CD14-positive monocyte (primary cell): ENCODE data around the gene TMEM238L. TPM values are rescaled to one million over a fixed set of nuclear protein-coding genes. Genes with fewer than 3 reads are reported as not detected.

Experiments
- DNase-seq, 3 donors: peaks; one replicate each; pipeline ENCODE4 v3.0.0-alpha.2; 2011 to 2022
- H2AFZ ChIP-seq: 2 replicates; pipeline ENCODE4 v1.6.0; 2012; ENCODE audit warnings: mild to moderate bottlenecking, low read depth, low read length, inconsistent platforms; ENCODE audit not compliant: insufficient read depth, poor library complexity, severe bottlenecking
- H3K27ac ChIP-seq, 2 donors: 1 replicate in 1 of 2; 2 replicates in 1 of 2; pipeline ENCODE4 v1.5.1; 2012 to 2013; ENCODE audit warnings: low read length in 2 of 2, control low read depth in 1 of 2, inconsistent platforms in 1 of 2, low read depth in 1 of 2, mild to moderate bottlenecking in 1 of 2
- H3K27me3 ChIP-seq, 2 donors: one replicate each; pipeline versions ENCODE4 v1.6.0 to v1.6.1; 2011 to 2013; ENCODE audit warnings: low read length in 2 of 2; ENCODE audit not compliant: control insufficient read depth in 2 of 2, insufficient read depth in 2 of 2
- H3K36me3 ChIP-seq, 2 donors: replicated peaks in 1 of 2; 1 replicate in 1 of 2; 2 replicates in 1 of 2; pipeline versions ENCODE4 v1.5.1 to v1.6.1; 2012 to 2013; ENCODE audit warnings: low read length in 2 of 2, control low read depth in 1 of 2, inconsistent platforms in 1 of 2, mild to moderate bottlenecking in 1 of 2; ENCODE audit not compliant: insufficient read depth in 2 of 2, control insufficient read depth in 1 of 2
- H3K4me1 ChIP-seq, 2 donors: 1 replicate in 1 of 2; 2 replicates in 1 of 2; pipeline versions ENCODE4 v1.5.1 to v1.6.1; 2012 to 2013; ENCODE audit warnings: low read length in 2 of 2, control low read depth in 1 of 2, inconsistent platforms in 1 of 2, mild to moderate bottlenecking in 1 of 2, moderate library complexity in 1 of 2; ENCODE audit not compliant: insufficient read depth in 2 of 2, control insufficient read depth in 1 of 2
- H3K4me2 ChIP-seq: replicated peaks from 2 replicates; pipeline ENCODE3; 2012; ENCODE audit warnings: low read length, moderate library complexity, mild to moderate bottlenecking; ENCODE audit not compliant: poor library complexity, severe bottlenecking; ENCODE audit errors: extremely low read depth
- H3K4me3 ChIP-seq, 3 experiments: fragments of 200-600 bp in 1 of 3; sonication (generic) in 1 of 3; replicated peaks in 1 of 3; 1 replicate in 2 of 3; 2 replicates in 1 of 3; pipeline ENCODE4 v1.5.1; 2011 to 2013; ENCODE audit warnings: low read length in 3 of 3, mild to moderate bottlenecking in 3 of 3, control low read depth in 2 of 3, low read depth in 2 of 3, inconsistent platforms in 1 of 3, moderate library complexity in 1 of 3
- H3K79me2 ChIP-seq: 2 replicates; pipeline ENCODE4 v1.6.0; 2012; ENCODE audit warnings: mild to moderate bottlenecking, control low read depth, inconsistent platforms, low read length, moderate library complexity; ENCODE audit not compliant: insufficient read depth
- H3K9ac ChIP-seq: 2 replicates; pipeline ENCODE4 v1.6.0; 2017; ENCODE audit warnings: low read length, mild to moderate bottlenecking; ENCODE audit not compliant: insufficient read depth, poor library complexity, severe bottlenecking
- H3K9me3 ChIP-seq, 2 donors: replicated peaks in 1 of 2; 1 replicate in 1 of 2; 2 replicates in 1 of 2; pipeline versions ENCODE4 v1.5.1 to v1.6.1; 2012 to 2013; ENCODE audit warnings: low read length in 2 of 2, control low read depth in 1 of 2; ENCODE audit not compliant: control insufficient read depth in 1 of 2, insufficient read depth in 1 of 2
- H4K20me1 ChIP-seq: 2 replicates; pipeline ENCODE4 v1.6.0; 2012; ENCODE audit warnings: mild to moderate bottlenecking, low read length, control low read depth, moderate library complexity; ENCODE audit not compliant: insufficient read depth
- H3K27ac Mint-ChIP-seq, 7 donors: one replicate each; pipeline ENCODE4 v1.8.0; 2020; ENCODE audit warnings: mild to moderate bottlenecking in 7 of 7, mixed read lengths in 7 of 7, moderate library complexity in 6 of 7, inconsistent platforms in 2 of 7
- H3K27me3 Mint-ChIP-seq, 3 donors: one replicate each; pipeline ENCODE4 v1.8.0; 2021 to 2022; ENCODE audit warnings: low read depth in 3 of 3, mild to moderate bottlenecking in 3 of 3, mixed read lengths in 3 of 3, moderate library complexity in 3 of 3, inconsistent platforms in 1 of 3
- H3K36me3 Mint-ChIP-seq, 2 donors: one replicate each; pipeline ENCODE4 v1.8.0; 2020; ENCODE audit warnings: mixed read lengths in 2 of 2, inconsistent platforms in 1 of 2, mild to moderate bottlenecking in 1 of 2
- H3K4me1 Mint-ChIP-seq: one replicate; pipeline ENCODE4 v1.8.0; 2020; ENCODE audit warnings: mild to moderate bottlenecking, mixed read lengths
- H3K4me3 Mint-ChIP-seq, 2 donors: one replicate each; pipeline ENCODE4 v1.8.0; 2020; ENCODE audit warnings: mild to moderate bottlenecking in 2 of 2, mixed read lengths in 2 of 2, moderate library complexity in 1 of 2
- H3K9me3 Mint-ChIP-seq, 7 donors: one replicate each; pipeline ENCODE4 v1.8.0; 2020 to 2022; ENCODE audit warnings: mixed read lengths in 7 of 7, mild to moderate bottlenecking in 6 of 7, moderate library complexity in 6 of 7, inconsistent platforms in 2 of 7
- WGBS: methylation state at CpG from one replicate; pipeline ENCODE4 v1.1.5; 2013; ENCODE audit warnings: missing lambda C conversion rate; ENCODE audit not compliant: insufficient coverage; 5-methylcytosine and 5-hydroxymethylcytosine counted together
- intact Hi-C, 2 donors: fragments of 100-400 bp; cut with micrococcal nuclease; formaldehyde crosslinking; loops; one replicate each; pipeline versions ENCODE4 v1.15.0 to v1.15.1; 2023
- polyA plus RNA-seq, 3 donors: library from polyadenylated mRNA; depleted of rRNA in 1 of 3; unstranded in 2 of 3; stranded (reverse) in 1 of 3; fragments of 300-500 nt in 2 of 3; fragments of >200 nt in 1 of 3; fragmentation: Illumina TruSeq in 2 of 3; gene quantifications; 1 replicate in 2 of 3; 2 replicates in 1 of 3; pipeline ENCODE4 v1.2.3, GENCODE V29; 2012 to 2021
- TF ChIP-seq, protein P1 (sequence below): fragments of 200-600 bp; IDR thresholded peaks from one replicate; pipeline ENCODE4 v1.8.0; 2022; ENCODE audit warnings: antibody characterized with exemption, mild to moderate bottlenecking

Gene TMEM238L
- polyA plus RNA-seq, 3 donors: not detected

DNA sequence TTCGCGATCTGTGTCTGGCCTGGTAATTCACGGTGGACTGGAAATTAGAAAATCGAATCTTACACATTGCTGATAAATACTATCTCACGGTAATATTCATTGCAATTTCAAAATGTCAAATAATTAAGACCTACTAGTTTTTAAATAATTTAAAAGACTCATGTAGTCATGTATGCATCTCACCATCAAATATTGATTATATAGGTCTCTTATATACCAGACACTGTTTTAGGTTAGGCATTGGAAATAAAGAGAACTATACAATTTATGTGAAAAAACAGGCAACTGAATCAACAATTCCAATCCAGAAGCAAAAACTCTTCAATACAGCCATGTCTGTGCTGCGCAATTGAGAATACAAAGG, 41.5 kb upstream of the TMEM238L start:
- Mint-ChIP-seq H3K4me3 (peak overlapping the region; percentile 85 to 91), H3K4me1 (peaks cover 8% of the 10 kb centered on the region), H3K27me3 (peaks cover 5 to 8% (median 5%) of the 10 kb centered on the region in 3 donors), H3K27ac (no peak overlapping the region), H3K9me3 (peaks cover 0 to 2% (median 0%) of the 10 kb centered on the region in 7 donors), H3K36me3 (no peaks in the 10 kb centered on the region)
- no CpG with 5 or more reads among the region's 6 CpGs for WGBS
- H4K20me1 ChIP-seq: no peaks in the 10 kb centered on the region
- no peaks in the 10 kb centered on the region for H3K36me3 ChIP-seq
- no peak overlapping the region for H3K27ac ChIP-seq
- no peak overlapping the region for H3K9ac ChIP-seq
- DNase-seq: no peak
- peaks cover 6 to 7% of the 10 kb centered on the region in 2 donors for H3K4me1 ChIP-seq
- H3K4me2 ChIP-seq: peak overlapping the region; percentile 82
- H3K9me3 ChIP-seq: no peaks in the 10 kb centered on the region
- intact Hi-C loops: loop anchor here (2.0 to 10.0 kb wide), 4 partner anchors 73 to 201 kb away; partner anchors contain the start of gene TMEM220 (in 1 of the 2)
- H3K27me3 ChIP-seq: no peaks in the 10 kb centered on the region
- TF ChIP-seq, protein P1, sequence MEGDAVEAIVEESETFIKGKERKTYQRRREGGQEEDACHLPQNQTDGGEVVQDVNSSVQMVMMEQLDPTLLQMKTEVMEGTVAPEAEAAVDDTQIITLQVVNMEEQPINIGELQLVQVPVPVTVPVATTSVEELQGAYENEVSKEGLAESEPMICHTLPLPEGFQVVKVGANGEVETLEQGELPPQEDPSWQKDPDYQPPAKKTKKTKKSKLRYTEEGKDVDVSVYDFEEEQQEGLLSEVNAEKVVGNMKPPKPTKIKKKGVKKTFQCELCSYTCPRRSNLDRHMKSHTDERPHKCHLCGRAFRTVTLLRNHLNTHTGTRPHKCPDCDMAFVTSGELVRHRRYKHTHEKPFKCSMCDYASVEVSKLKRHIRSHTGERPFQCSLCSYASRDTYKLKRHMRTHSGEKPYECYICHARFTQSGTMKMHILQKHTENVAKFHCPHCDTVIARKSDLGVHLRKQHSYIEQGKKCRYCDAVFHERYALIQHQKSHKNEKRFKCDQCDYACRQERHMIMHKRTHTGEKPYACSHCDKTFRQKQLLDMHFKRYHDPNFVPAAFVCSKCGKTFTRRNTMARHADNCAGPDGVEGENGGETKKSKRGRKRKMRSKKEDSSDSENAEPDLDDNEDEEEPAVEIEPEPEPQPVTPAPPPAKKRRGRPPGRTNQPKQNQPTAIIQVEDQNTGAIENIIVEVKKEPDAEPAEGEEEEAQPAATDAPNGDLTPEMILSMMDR: peak; percentile 49
- H3K79me2 ChIP-seq: no peaks in the 10 kb centered on the region
- peak overlapping the region; percentile 86 for H2AFZ ChIP-seq
- peak overlapping the region in 2 of 3 experiments; percentile 34 to 73 for H3K4me3 ChIP-seq

DNA sequence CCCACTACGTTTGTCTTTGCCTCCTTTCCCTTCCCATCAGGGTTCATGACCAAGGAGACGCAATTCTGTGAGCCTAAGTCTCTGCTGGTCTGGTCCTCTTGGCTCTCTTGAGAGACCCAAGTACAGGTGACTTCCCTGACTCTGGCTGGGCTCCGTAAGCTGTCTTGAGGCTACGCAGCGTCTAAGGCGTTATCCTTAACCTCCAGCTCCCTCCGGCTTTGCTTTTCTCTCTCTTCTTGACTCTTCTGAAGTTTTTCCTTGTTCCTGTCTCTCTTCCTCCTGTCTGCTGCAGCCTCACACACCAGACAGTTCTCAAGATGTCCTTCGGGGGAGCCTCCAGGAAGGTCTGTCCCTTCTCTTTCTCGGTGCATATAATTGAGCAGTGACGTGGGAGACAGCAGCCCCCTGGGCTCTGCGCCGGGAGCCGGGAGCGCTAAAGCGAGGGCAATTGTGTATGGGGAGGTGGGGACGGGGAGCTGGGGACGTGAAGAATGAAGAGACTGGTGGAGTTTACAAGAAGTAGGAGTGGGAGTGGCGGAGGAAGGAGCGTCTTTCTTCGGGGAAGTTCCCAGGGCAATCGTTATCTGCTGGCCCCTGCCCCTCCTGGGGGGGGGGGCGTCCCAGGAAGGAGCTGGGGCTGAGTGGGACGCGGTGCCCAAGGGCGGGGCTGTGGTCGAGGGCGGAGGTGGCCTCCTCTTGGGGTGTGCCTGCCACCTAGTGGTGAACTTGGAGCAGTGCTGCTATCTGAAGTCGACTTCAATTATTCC, 40.9 kb upstream of the TMEM238L start:
- H2AFZ ChIP-seq: peak overlapping the region; percentile 86
- WGBS: 7% methylated on average over 23 of the region's 28 CpGs
- no peaks in the 10 kb centered on the region for H3K9me3 ChIP-seq
- no peaks in the 10 kb centered on the region for H3K27me3 ChIP-seq
- peak overlapping the region; percentile 82 for H3K4me2 ChIP-seq
- DNase-seq: peak; percentile 37 to 64 (median 60)
- Mint-ChIP-seq H3K9me3 (no peaks in the 10 kb centered on the region), H3K4me3 (peak overlapping the region; percentile 85 to 91), H3K4me1 (peaks cover 8% of the 10 kb centered on the region), H3K36me3 (no peaks in the 10 kb centered on the region), H3K27ac (peak overlapping the region in 2 of 7 donors; percentile 36 to 73), H3K27me3 (peaks cover 5 to 8% (median 7%) of the 10 kb centered on the region in 3 donors)
- H3K4me3 ChIP-seq: peak overlapping the region; percentile 26 to 73 (median 34)
- peaks cover 6 to 7% of the 10 kb centered on the region in 2 donors for H3K4me1 ChIP-seq
- TF ChIP-seq, protein P1: peak; percentile 95
- no peaks in the 10 kb centered on the region for H3K36me3 ChIP-seq
- H3K9ac ChIP-seq: peak overlapping the region; percentile 59
- no peaks in the 10 kb centered on the region for H3K79me2 ChIP-seq
- intact Hi-C loops: loop anchor here (2.0 to 10.0 kb wide), 4 partner anchors 72 to 200 kb away; partner anchors contain the start of gene TMEM220 (in 1 of the 2)
- no peak overlapping the region for H3K27ac ChIP-seq
- no peaks in the 10 kb centered on the region for H4K20me1 ChIP-seq
